ENCODE measurements around the gene CCDC179. TPM values are rescaled to one million over a fixed set of nuclear protein-coding genes. Genes with fewer than 3 reads are reported as not detected.

Gene CCDC179
- total RNA-seq, 3 donors from 2014 or later = not detected

- DNase-seq (ENCODE audit: low spot score in 2 of 2) = no peak
- H3K9me3 ChIP-seq = no peaks in the 10 kb centered on the region
- intact Hi-C loops (cut with DNase I; ENCODE audit: low total_unique reads) = no loop called here
- TF ChIP-seq POLR2A (IDR thresholded peaks at IDR 0.05) = no peak
- TF ChIP-seq CTCF (IDR thresholded peaks at IDR 0.05) = no peak
- no peak for TF ChIP-seq POLR2AphosphoS5 (IDR thresholded peaks at IDR 0.05)
- no peaks in the 10 kb centered on the region for H3K36me3 ChIP-seq
- H3K4me3 ChIP-seq = no peak overlapping the region
- no peaks in the 10 kb centered on the region for H3K27me3 ChIP-seq
- no peak overlapping the region for H3K27ac ChIP-seq
- H3K4me1 ChIP-seq = no peaks in the 10 kb centered on the region
Observed at GRCh38 chr11:22832315-22833015, 27.8 kb downstream of the CCDC179 start.

- Histone ChIP-seq H3K27me3 (no peaks in the 10 kb centered on the region), H3K4me1 (no peaks in the 10 kb centered on the region), H3K4me3 (peak overlapping the region; percentile 76 to 89 (median 80)), H3K27ac (peak overlapping the region; percentile 60 to 92), H3K9me3 (no peaks in the 10 kb centered on the region), H3K36me3 (no peaks in the 10 kb centered on the region)
- TF ChIP-seq CTCF (IDR thresholded peaks at IDR 0.05) (no peak), POLR2A (IDR thresholded peaks at IDR 0.05) (no peak), POLR2AphosphoS5 (IDR thresholded peaks at IDR 0.05) (no peak)
- no peak for DNase-seq (ENCODE audit: low spot score in 2 of 2)
- intact Hi-C loops (cut with DNase I; ENCODE audit: low total_unique reads) = no loop called here
Observed at GRCh38 chr11:22830082-22830414, 30.2 kb downstream of the CCDC179 start.

- Histone ChIP-seq H3K27me3 (no peaks in the 10 kb centered on the region), H3K4me3 (peak within 1 kb of the TSS; percentile 76 to 89 (median 80)), H3K36me3 (no peaks in the 10 kb centered on the region), H3K9me3 (no peaks in the 10 kb centered on the region), H3K27ac (peak within 1 kb of the TSS; percentile 92 to 93), H3K4me1 (no peaks in the 10 kb centered on the region)
- TF ChIP-seq CTCF (IDR thresholded peaks at IDR 0.05) (peak in 1 of 3 donors; percentile 6), POLR2AphosphoS5 (IDR thresholded peaks at IDR 0.05) (peak; percentile 63 to 88 (median 63)), POLR2A (IDR thresholded peaks at IDR 0.05) (peak; percentile 61)
- intact Hi-C loops (cut with DNase I; ENCODE audit: low total_unique reads) = no loop called here
- peak; percentile 94 to 96 for DNase-seq (ENCODE audit: low spot score in 2 of 2)
Observed at GRCh38 chr11:22829231-22830081, 30.8 kb downstream of the CCDC179 start, which contains the start of gene SVIP. Gene SVIP (minus strand): TSS chr11:22829801. CDS start chr11:22829748, 53 bp downstream.

GRCh38 chr11:22828373-22828772 is 31.9 kb downstream of the CCDC179 start:
- H3K27ac ChIP-seq = no peak overlapping the region

More at GRCh38 chr11:22828373-22828772, 31.9 kb downstream of the CCDC179 start:
- Histone ChIP-seq H3K9me3 (no peaks in the 10 kb centered on the region), H3K27me3 (no peaks in the 10 kb centered on the region), H3K4me1 (no peaks in the 10 kb centered on the region), H3K36me3 (no peaks in the 10 kb centered on the region), H3K4me3 (peak overlapping the region in 2 of 3 donors; percentile 80 to 89)
- TF ChIP-seq POLR2AphosphoS5 (IDR thresholded peaks at IDR 0.05) (no peak), CTCF (IDR thresholded peaks at IDR 0.05) (no peak), POLR2A (IDR thresholded peaks at IDR 0.05) (no peak)
- no peak for DNase-seq (ENCODE audit: low spot score in 2 of 2)
- intact Hi-C loops (cut with DNase I; ENCODE audit: low total_unique reads) = no loop called here

All from breast epithelium (tissue), 4 donors.